ENCODE data around the gene HTR4. TPM values are rescaled to one million over a fixed set of nuclear protein-coding genes. Genes with fewer than 3 reads are reported as not detected.

HTR4 gene
- total RNA-seq, 2 donors from 2014 or later: not detected

DNA sequence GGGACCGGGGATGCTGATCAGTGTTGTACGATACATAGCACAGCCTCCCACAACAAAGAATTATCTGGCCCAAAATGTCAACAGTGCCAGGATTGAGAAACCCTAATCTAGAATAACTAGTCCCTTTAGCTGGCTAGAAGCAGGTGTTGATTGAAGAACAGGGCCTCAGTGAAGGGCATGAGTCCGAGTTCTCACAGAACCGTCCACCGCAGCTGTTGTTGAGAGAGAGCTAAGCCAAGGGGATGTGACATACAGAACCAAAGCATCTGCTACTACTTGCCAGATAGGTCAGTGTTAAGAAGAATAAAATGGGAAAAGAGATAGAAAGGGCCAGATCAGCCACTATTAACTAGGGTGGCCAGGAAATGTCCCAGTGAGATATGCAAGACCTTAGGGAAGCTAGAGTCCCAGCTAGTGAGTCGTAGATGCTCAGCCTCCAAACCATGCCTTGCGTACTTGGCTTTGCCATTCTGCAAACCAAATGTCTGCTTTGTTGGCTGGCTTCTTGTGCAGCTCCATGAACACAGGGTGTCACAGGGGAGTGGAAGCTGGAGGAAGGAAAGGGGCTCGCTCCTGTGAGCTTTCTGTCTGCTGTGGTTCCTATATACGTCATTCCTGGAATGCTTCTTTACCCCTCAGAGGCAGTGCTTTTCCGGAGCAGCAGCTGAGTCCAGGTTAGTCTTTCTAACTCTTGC is 201.7 kb downstream of the HTR4 start:
- Histone ChIP-seq H3K4me1 (no peaks in the 10 kb centered on the region), H3K36me3 (replicated peaks in 1 of 2; ENCODE audit: insufficient read depth in 1 of 2, low read depth in 2 of 2) (no peaks in the 10 kb centered on the region), H3K27ac (no peak overlapping the region), H3K27me3 (no peaks in the 10 kb centered on the region), H3K4me3 (no peak overlapping the region), H3K9me3 (no peaks in the 10 kb centered on the region)
- ATAC-seq: no peak
- TF ChIP-seq, protein P1, sequence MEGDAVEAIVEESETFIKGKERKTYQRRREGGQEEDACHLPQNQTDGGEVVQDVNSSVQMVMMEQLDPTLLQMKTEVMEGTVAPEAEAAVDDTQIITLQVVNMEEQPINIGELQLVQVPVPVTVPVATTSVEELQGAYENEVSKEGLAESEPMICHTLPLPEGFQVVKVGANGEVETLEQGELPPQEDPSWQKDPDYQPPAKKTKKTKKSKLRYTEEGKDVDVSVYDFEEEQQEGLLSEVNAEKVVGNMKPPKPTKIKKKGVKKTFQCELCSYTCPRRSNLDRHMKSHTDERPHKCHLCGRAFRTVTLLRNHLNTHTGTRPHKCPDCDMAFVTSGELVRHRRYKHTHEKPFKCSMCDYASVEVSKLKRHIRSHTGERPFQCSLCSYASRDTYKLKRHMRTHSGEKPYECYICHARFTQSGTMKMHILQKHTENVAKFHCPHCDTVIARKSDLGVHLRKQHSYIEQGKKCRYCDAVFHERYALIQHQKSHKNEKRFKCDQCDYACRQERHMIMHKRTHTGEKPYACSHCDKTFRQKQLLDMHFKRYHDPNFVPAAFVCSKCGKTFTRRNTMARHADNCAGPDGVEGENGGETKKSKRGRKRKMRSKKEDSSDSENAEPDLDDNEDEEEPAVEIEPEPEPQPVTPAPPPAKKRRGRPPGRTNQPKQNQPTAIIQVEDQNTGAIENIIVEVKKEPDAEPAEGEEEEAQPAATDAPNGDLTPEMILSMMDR (IDR thresholded peaks at IDR 0.05): no peak
- no peak for TF ChIP-seq POLR2A (IDR thresholded peaks at IDR 0.05)
- 85 to 90% methylated on average over 10 of the region's 10 CpGs for WGBS, 2 donors
- intact Hi-C loops (cut with DNase I): no loop called here
- DNase-seq: no peak

DNA sequence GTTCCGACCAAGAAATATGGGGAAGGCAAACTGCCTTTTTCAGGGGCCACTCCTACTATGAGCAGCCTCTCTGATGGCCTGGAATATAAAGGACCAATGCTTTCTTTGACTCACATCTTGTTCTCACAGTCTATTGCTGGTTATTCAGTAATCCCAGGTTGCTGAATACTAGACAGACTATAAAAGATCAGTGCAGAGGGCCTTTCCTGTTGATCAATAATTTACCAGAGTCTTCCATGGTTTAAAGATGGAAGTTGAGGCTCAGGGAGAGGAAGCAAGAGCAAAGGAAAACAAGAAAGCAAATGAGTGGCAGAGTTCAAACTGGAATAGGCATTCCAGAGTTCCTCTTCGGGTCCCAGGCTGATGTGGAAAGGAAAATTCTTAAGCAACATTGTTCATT is 207.7 kb downstream of the HTR4 start:
- Histone ChIP-seq H3K4me1 (no peaks in the 10 kb centered on the region), H3K36me3 (replicated peaks in 1 of 2; ENCODE audit: insufficient read depth in 1 of 2, low read depth in 2 of 2) (peaks cover 0 to 7% of the 10 kb centered on the region in 2 donors), H3K27me3 (no peaks in the 10 kb centered on the region), H3K4me3 (no peak overlapping the region), H3K9me3 (no peaks in the 10 kb centered on the region), H3K27ac (no peak overlapping the region)
- no peak for ATAC-seq
- no peak for TF ChIP-seq POLR2A (IDR thresholded peaks at IDR 0.05)
- TF ChIP-seq, protein P1 (IDR thresholded peaks at IDR 0.05): no peak
- intact Hi-C loops (cut with DNase I): loop anchor here (5.0 to 10.0 kb wide), 2 partner anchors 286 to 588 kb away; no protein-coding TSS in a partner anchor
- WGBS, 2 donors: 55 to 78% methylated on average over 2 of the region's 2 CpGs
- DNase-seq: no peak

DNA sequence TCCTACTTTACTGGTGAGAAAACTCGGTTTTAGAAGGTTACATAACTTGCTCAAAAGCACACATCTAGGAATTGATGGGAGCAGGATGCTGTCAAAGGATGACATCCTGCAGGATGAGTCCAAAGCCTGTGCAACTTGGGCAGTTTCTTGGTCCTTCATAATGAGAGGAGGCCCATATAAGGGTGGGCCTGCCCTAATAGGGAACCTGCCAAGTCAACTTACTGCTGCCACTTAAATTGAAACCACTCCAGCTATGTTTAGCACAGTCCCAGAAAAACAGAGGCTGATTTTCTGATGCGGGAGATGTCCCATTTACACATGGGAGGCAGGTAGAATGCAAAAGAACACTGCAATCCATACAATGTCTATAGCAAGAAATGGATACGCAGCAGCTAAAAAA is 208.7 kb downstream of the HTR4 start:
- peaks cover 0 to 11% of the 10 kb centered on the region in 2 donors for H3K36me3 ChIP-seq (replicated peaks in 1 of 2; ENCODE audit: insufficient read depth in 1 of 2, low read depth in 2 of 2)
- H3K9me3 ChIP-seq: no peaks in the 10 kb centered on the region
- H3K27ac ChIP-seq: no peak overlapping the region
- H3K4me1 ChIP-seq: no peaks in the 10 kb centered on the region
- 63 to 64% methylated on average over 3 of the region's 3 CpGs for WGBS, 2 donors
- ATAC-seq: no peak
- no peak overlapping the region for H3K4me3 ChIP-seq
- intact Hi-C loops (cut with DNase I): loop anchor here (5.0 to 10.0 kb wide), 2 partner anchors 287 to 589 kb away; no protein-coding TSS in a partner anchor
- no peaks in the 10 kb centered on the region for H3K27me3 ChIP-seq
- no peak for DNase-seq
- TF ChIP-seq, protein P1 (IDR thresholded peaks at IDR 0.05): no peak
- no peak for TF ChIP-seq POLR2A (IDR thresholded peaks at IDR 0.05)

DNA sequence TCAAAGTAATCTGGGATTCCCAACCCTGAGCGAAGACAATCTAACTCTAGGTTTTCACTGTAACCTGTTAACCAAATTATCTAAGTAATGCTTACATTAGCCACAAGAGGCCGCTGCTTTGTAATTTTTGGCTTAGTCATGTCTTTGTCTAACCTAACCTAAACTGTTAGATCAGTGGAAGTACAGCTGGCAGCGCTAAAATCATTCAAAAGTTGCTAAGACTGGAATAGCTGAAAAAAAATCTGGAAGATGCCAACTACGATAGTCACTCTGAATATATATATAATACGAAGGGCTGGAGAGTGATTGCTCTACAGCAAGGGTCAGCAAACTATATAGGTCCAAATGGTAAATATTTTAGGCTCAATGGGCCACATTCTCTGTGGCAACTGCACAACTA is 210.3 kb downstream of the HTR4 start:
- no peak overlapping the region for H3K27ac ChIP-seq
- DNase-seq: peak; percentile 51 to 68 (median 52)

More for the DNA sequence above, 210.3 kb downstream of the HTR4 start:
- Histone ChIP-seq H3K9me3 (no peaks in the 10 kb centered on the region), H3K4me1 (no peaks in the 10 kb centered on the region), H3K27me3 (no peaks in the 10 kb centered on the region), H3K4me3 (no peak overlapping the region), H3K36me3 (replicated peaks in 1 of 2; ENCODE audit: insufficient read depth in 1 of 2, low read depth in 2 of 2) (peaks cover 0 to 13% of the 10 kb centered on the region in 2 donors)
- no peak for TF ChIP-seq POLR2A (IDR thresholded peaks at IDR 0.05)
- TF ChIP-seq, protein P1 (IDR thresholded peaks at IDR 0.05): peak; percentile 20 to 87 (median 74)
- 12 to 23% methylated on average over 5 of the region's 5 CpGs for WGBS, 2 donors
- peak; percentile 88 for ATAC-seq
- intact Hi-C loops (cut with DNase I): loop anchor here (10.0 kb wide), 1 partner anchor 591 kb away; no protein-coding TSS in a partner anchor

Data from body of pancreas (tissue), 4 donors.